H1 (cell line): Measurements from ENCODE around the gene HSPA1A. TPM values are rescaled to one million over a fixed set of nuclear protein-coding genes. Genes with fewer than 3 reads are reported as not detected.
A peak's percentile ranks its signal among the peaks of the same experiment; 100 is the strongest.

Experiments used
- CTCF ChIA-PET: fragments of 300-600 bp; sonication (Branson Sonifier 250); formaldehyde crosslinking; loops from one replicate; lab custom pipeline; 2021; ENCODE audit not compliant: partially characterized antibody; lab: Charles Lee
- POLR2A ChIA-PET: fragments of 300-600 bp; sonication (Branson Sonifier 250); formaldehyde crosslinking; loops from one replicate; lab custom pipeline; 2021; ENCODE audit warnings: inconsistent platforms; ENCODE audit not compliant: partially characterized antibody; lab: Charles Lee
- DNase-seq, 2 experiments: peaks; one replicate each; pipeline versions ENCODE4 v3.0.0 to v3.0.0-alpha.2; 2010 to 2022; ENCODE audit warnings: low spot score in 2 of 2, low read depth in 1 of 2, mixed read lengths in 1 of 2
- FAIRE-seq: peaks from 2 replicates; lab custom pipeline; 2011; peaks lifted over from hg19 to GRCh38; lab: Jason Lieb, UNC
- H2AFZ ChIP-seq: 2 replicates; pipeline ENCODE4 v1.8.1; 2012; ENCODE audit warnings: low read length, inconsistent platforms
- H2AK5ac ChIP-seq: 2 replicates; pipeline ENCODE4 v1.6.1; 2013; ENCODE audit warnings: low read depth, low read length
- H2BK120ac ChIP-seq: replicated peaks from 2 replicates; pipeline ENCODE3; 2013; ENCODE audit warnings: low read depth, low read length, inconsistent platforms
- H2BK12ac ChIP-seq: 2 replicates; pipeline ENCODE4 v1.6.1; 2013; ENCODE audit warnings: low read depth, low read length
- H2BK15ac ChIP-seq: 2 replicates; pipeline ENCODE4 v1.6.1; 2013; ENCODE audit warnings: low read length
- H2BK20ac ChIP-seq: 2 replicates; pipeline ENCODE4 v1.6.1; 2013; ENCODE audit warnings: low read length
- H2BK5ac ChIP-seq: 2 replicates; pipeline ENCODE4 v1.6.1; 2013; ENCODE audit warnings: low read depth, low read length
- H3K14ac ChIP-seq: 2 replicates; pipeline ENCODE4 v1.6.1; 2013; ENCODE audit warnings: inconsistent platforms; ENCODE audit not compliant: insufficient read length
- H3K18ac ChIP-seq: 2 replicates; pipeline ENCODE4 v1.6.1; 2013; ENCODE audit warnings: low read length; ENCODE audit errors: extremely low read depth
- H3K23ac ChIP-seq: 2 replicates; pipeline ENCODE4 v1.6.1; 2013; ENCODE audit warnings: inconsistent platforms; ENCODE audit not compliant: insufficient read length
- H3K23me2 ChIP-seq: 2 replicates; pipeline ENCODE4 v1.6.1; 2013; ENCODE audit warnings: low read depth, low read length
- H3K27ac ChIP-seq: 2 replicates; pipeline ENCODE4 v1.6.1; 2011; ENCODE audit warnings: low read depth, low read length, inconsistent platforms
- H3K27me3 ChIP-seq, 4 experiments: replicated peaks in 1 of 4; 1 replicate in 1 of 4; 2 replicates in 3 of 4; pipeline versions ENCODE4 v1.6.1 to v1.8.1; 2011 to 2013; ENCODE audit warnings: low read length in 3 of 4, mild to moderate bottlenecking in 3 of 4, inconsistent platforms in 2 of 4, mixed read lengths in 2 of 4, moderate library complexity in 1 of 4; ENCODE audit not compliant: control insufficient read depth in 3 of 4, insufficient read depth in 3 of 4; ENCODE audit errors: extremely low read depth in 1 of 4
- H3K36me3 ChIP-seq, 4 experiments: 2 replicates each; pipeline versions ENCODE4 v1.6.1 to v1.8.1; 2011 to 2013; ENCODE audit warnings: mild to moderate bottlenecking in 4 of 4, low read length in 3 of 4, moderate library complexity in 2 of 4, control low read depth in 1 of 4, inconsistent platforms in 1 of 4; ENCODE audit not compliant: insufficient read depth in 4 of 4, control insufficient read depth in 2 of 4
- H3K4ac ChIP-seq: replicated peaks from 2 replicates; pipeline ENCODE3; 2013; ENCODE audit warnings: low read length, low read depth, mixed read lengths, inconsistent platforms; ENCODE audit not compliant: insufficient read length
- H3K4me1 ChIP-seq, 4 experiments: replicated peaks in 1 of 4; 1 replicate in 1 of 4; 2 replicates in 3 of 4; pipeline versions ENCODE4 v1.6.1 to v1.8.1; 2011 to 2013; ENCODE audit warnings: low read length in 3 of 4, inconsistent platforms in 2 of 4, mixed read lengths in 1 of 4; ENCODE audit not compliant: insufficient read depth in 4 of 4, control insufficient read depth in 3 of 4
- H3K4me2 ChIP-seq, 2 experiments: 2 replicates each; pipeline versions ENCODE4 v1.6.1 to v1.8.1; 2011 to 2013; ENCODE audit warnings: low read depth in 2 of 2, low read length in 2 of 2, control low read depth in 1 of 2, inconsistent platforms in 1 of 2, mild to moderate bottlenecking in 1 of 2; ENCODE audit not compliant: insufficient read depth in 1 of 2
- H3K4me3 ChIP-seq, 4 experiments: fragments of 200-600, 300-600 bp in 1 of 4; sonication (generic), shearing (Covaris generic), sonication (Bioruptor Twin) in 1 of 4; 2 replicates each; pipeline versions ENCODE4 v1.5.1 to v1.8.1; 2011 to 2016; ENCODE audit warnings: low read length in 4 of 4, low read depth in 3 of 4, control low read depth in 2 of 4, inconsistent platforms in 2 of 4, mild to moderate bottlenecking in 2 of 4, mixed read lengths in 1 of 4, moderate library complexity in 1 of 4; ENCODE audit not compliant: insufficient read depth in 2 of 4; ENCODE audit errors: extremely low read depth in 1 of 4
- H3K56ac ChIP-seq: replicated peaks from 2 replicates; pipeline ENCODE3; 2013; ENCODE audit warnings: low read depth, mild to moderate bottlenecking, mixed read lengths, low read length, inconsistent platforms; ENCODE audit not compliant: insufficient read length
- H3K79me1 ChIP-seq: 2 replicates; pipeline ENCODE4 v1.6.1; 2013; ENCODE audit warnings: low read depth, low read length, control low read depth
- H3K79me2 ChIP-seq, 2 experiments: 2 replicates each; pipeline versions ENCODE4 v1.6.1 to v1.8.1; 2012 to 2013; ENCODE audit warnings: low read length in 2 of 2, mild to moderate bottlenecking in 2 of 2, inconsistent platforms in 1 of 2; ENCODE audit not compliant: insufficient read depth in 2 of 2, control insufficient read depth in 1 of 2
- H3K9ac ChIP-seq, 4 experiments: replicated peaks in 1 of 4; 1 replicate in 1 of 4; 2 replicates in 3 of 4; pipeline versions ENCODE4 v1.6.1 to v1.8.1; 2011 to 2013; ENCODE audit warnings: low read depth in 3 of 4, low read length in 3 of 4, control low read depth in 2 of 4, mild to moderate bottlenecking in 2 of 4, moderate library complexity in 2 of 4, inconsistent platforms in 1 of 4; ENCODE audit errors: extremely low read depth in 1 of 4
- H3K9me3 ChIP-seq, 2 experiments: 2 replicates each; pipeline versions ENCODE4 v1.6.1 to v1.8.1; 2012 to 2013; ENCODE audit warnings: mild to moderate bottlenecking in 2 of 2, moderate library complexity in 2 of 2, control low read depth in 1 of 2, inconsistent platforms in 1 of 2, low read depth in 1 of 2, low read length in 1 of 2, mixed read lengths in 1 of 2; ENCODE audit not compliant: insufficient read depth in 2 of 2
- H4K20me1 ChIP-seq, 2 experiments: replicated peaks in 1 of 2; 2 replicates each; pipeline versions ENCODE3 to v1.8.1; 2011 to 2013; ENCODE audit warnings: inconsistent platforms in 2 of 2, low read length in 2 of 2, mild to moderate bottlenecking in 1 of 2; ENCODE audit not compliant: insufficient read depth in 2 of 2, control insufficient read depth in 1 of 2
- H4K5ac ChIP-seq: 2 replicates; pipeline ENCODE4 v1.6.1; 2013; ENCODE audit warnings: low read length, low read depth, mixed read lengths, inconsistent platforms; ENCODE audit not compliant: insufficient read length
- H4K8ac ChIP-seq: 2 replicates; pipeline ENCODE4 v1.8.0; 2013; ENCODE audit warnings: mild to moderate bottlenecking, moderate library complexity, low read length, inconsistent platforms; ENCODE audit not compliant: insufficient read depth; ENCODE audit errors: extremely low read depth
- H4K91ac ChIP-seq: replicated peaks from 2 replicates; pipeline ENCODE3; 2013; ENCODE audit warnings: low read length, mixed read lengths, inconsistent platforms; ENCODE audit not compliant: insufficient read length
- CBX5 ChIP-seq: fragments of 300-800, 300-1000 bp; sonication (generic); IDR thresholded peaks from 2 replicates; pipeline ENCODE4 v1.7.1; 2016; ENCODE audit warnings: antibody characterized with exemption, low read length, low read depth
- RBBP5 ChIP-seq: IDR thresholded peaks from 2 replicates; pipeline ENCODE4 v1.7.1; 2012; ENCODE audit warnings: low read depth, mild to moderate bottlenecking, inconsistent platforms, low read length, moderate library complexity, borderline replicate concordance
- WGBS, 2 experiments: shearing (Covaris generic) in 1 of 2; methylation state at CpG; one replicate each; pipeline versions ENCODE4 v1.1.6 to v1.1.7; 2013 to 2015; ENCODE audit warnings: low lambda C conversion rate in 2 of 2, mixed read lengths in 2 of 2, inconsistent platforms in 1 of 2, low coverage in 1 of 2, missing lambda C conversion rate in 1 of 2; ENCODE audit not compliant: insufficient replicate concordance in 2 of 2, insufficient coverage in 1 of 2, insufficient read length in 1 of 2; ENCODE audit errors: extremely low coverage in 1 of 2, missing lambda C conversion rate in 1 of 2; 5-methylcytosine and 5-hydroxymethylcytosine counted together
- polyA plus RNA-seq, 7 experiments: library from polyadenylated mRNA; depleted of rRNA in 3 of 7; stranded (reverse) in 5 of 7; unstranded in 2 of 7; fragments of >200 nt in 5 of 7; fragments of 200-250 nt in 2 of 7; gene quantifications; 1 replicate in 5 of 7; 2 replicates in 1 of 7; 4 replicates in 1 of 7; pipeline versions ENCODE4 v1.2.1 to v1.2.3, GENCODE V29; 2011 to 2013; ENCODE audit warnings: missing spikeins in 2 of 7, mixed read lengths in 2 of 7
- total RNA-seq: library from RNA; stranded (reverse); fragmentation: NEBNext Ultra II Directional; extraction: Animal tissue kit (Norgen Biotek cat#: 25700); gene quantifications from 2 replicates; pipeline ENCODE4 v1.2.1, GENCODE V29; 2021
- TF ChIP-seq, protein P1 (sequence below): IDR thresholded peaks from 2 replicates; pipeline ENCODE4 v1.6.1; 2012; ENCODE audit warnings: inconsistent platforms

Gene HSPA1A
- total and polyA plus RNA-seq, 2 of the 8 experiments (the other 6 are each of a cell fraction or from before 2014, with no cell fraction given), result 40.7 to 54.0 TPM

GRCh38 chr6:31831350-31832215 lies 16.2 kb downstream of the HSPA1A start:
- Histone ChIP-seq H2BK5ac (no peak overlapping the region), H3K79me2 (peaks cover 11 to 41% of the 10 kb centered on the region in 2 experiments), H3K18ac (no peak overlapping the region), H2BK15ac (no peak overlapping the region), H3K9me3 (no peaks in the 10 kb centered on the region), H3K4me2 (peak overlapping the region; percentile 81 to 89; a peak in 2 of 4 replicates), H3K27me3 (no peaks in the 10 kb centered on the region), H3K23me2 (peaks cover 19% of the 10 kb centered on the region), H4K5ac (no peak overlapping the region), H3K4ac (no peak overlapping the region), H2AFZ (no peak overlapping the region), H3K27ac (no peak overlapping the region), H2BK20ac (no peak overlapping the region), H3K9ac (no peak overlapping the region), H2BK12ac (no peak overlapping the region), H3K36me3 (peaks cover 0 to 13% (median 6%) of the 10 kb centered on the region in 4 experiments; a peak in 4 of 8 replicates), H3K4me1 (peaks cover 1 to 2% (median 1%) of the 10 kb centered on the region in 4 experiments; a peak in 6 of 7 replicates), H2BK120ac (no peak overlapping the region), H4K20me1 (peaks cover 0 to 6% of the 10 kb centered on the region in 2 experiments), H3K23ac (no peak overlapping the region), H4K8ac (no peak overlapping the region), H2AK5ac (no peak overlapping the region), H3K14ac (no peak overlapping the region), H3K56ac (no peak overlapping the region), H3K4me3 (peak overlapping the region in 1 of 4 experiments; percentile 90; a peak in 2 of 8 replicates), H4K91ac (no peak overlapping the region), H3K79me1 (peaks cover 2% of the 10 kb centered on the region; the same call in 1 of the 2 replicates)
- TF ChIP-seq RBBP5 (no peak), CBX5 (no peak)
- TF ChIP-seq, protein P1, sequence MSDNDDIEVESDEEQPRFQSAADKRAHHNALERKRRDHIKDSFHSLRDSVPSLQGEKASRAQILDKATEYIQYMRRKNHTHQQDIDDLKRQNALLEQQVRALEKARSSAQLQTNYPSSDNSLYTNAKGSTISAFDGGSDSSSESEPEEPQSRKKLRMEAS, result no peak
- FAIRE-seq (no peak), DNase-seq (no peak)
- WGBS, 2 experiments, result 94% methylated on average over 15 of the region's 15 CpGs; no CpG with 5 or more reads in 1 of the 2 experiments
- ChIA-PET CTCF (interaction anchor here (0.8 to 3.5 kb wide), 26 partner anchors 13 to 232 kb away, joined by 3 to 27 read pairs (median 6); partner anchors contain the start of genes C6orf47, LSM2 and LY6G5C), POLR2A (interaction anchor here (0.8 to 11.4 kb wide), 13 partner anchors 8 to 179 kb away, joined by 3 to 189 read pairs (median 4); partner anchors contain the start of genes BAG6, HSPA1A, HSPA1L and LSM2)
